Measurements from ENCODE around the gene HAUS2.
"Not testable (repeated sequence)": the region's sequence is repeated elsewhere in the genome, so short reads cannot be mapped to it uniquely, and the experiment has no call there.

Gene HAUS2

DNA sequence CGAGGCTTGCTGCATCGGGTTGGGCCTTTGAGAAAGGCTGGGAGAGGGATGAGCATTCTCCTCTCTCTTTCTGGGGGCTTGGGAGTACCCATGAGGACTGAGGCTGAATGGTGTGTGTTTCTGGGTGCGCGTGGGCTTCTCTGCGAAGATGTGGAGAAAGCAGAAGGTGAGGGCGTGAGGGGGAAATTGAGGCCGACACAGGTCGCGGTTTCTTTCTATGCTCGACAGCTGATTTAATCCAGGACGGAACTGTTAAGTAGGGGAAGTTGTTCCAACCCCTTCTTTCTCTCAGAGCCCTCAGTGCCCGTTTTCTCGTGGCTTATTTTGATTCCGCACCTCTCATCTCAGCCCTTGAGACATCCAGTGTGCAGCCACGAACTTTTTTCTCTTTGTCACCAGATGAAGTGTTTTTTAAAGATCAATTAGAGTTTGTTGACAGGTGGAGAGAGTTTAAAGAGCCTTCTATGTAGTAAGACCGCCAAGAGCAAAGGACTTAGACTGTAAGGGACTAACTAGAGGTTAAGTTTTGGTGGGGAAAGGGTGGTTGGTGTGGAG, 27.5 kb downstream of the HAUS2 start:
- DNase-seq, result no peak

DNA sequence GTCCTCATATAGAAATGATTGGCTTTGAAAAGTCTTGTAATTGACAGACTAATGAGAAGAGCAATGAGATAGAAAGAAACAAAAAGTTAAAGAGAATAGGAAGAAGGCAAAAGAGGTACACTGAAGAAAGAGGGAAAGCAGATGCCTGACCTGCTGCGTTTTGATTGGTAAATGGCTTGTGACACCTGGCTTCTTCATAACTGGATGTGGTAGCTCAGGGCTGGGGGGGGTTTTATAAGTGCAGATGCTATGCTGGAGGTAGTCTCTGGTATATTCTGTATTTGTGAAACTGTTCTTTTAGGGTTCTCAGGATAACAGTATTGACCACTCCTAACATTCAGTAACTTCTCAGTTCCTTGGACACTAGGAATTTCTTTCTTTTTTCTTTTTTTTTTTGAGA, 28.1 kb downstream of the HAUS2 start:
- DNase-seq, result no peak

DNA sequence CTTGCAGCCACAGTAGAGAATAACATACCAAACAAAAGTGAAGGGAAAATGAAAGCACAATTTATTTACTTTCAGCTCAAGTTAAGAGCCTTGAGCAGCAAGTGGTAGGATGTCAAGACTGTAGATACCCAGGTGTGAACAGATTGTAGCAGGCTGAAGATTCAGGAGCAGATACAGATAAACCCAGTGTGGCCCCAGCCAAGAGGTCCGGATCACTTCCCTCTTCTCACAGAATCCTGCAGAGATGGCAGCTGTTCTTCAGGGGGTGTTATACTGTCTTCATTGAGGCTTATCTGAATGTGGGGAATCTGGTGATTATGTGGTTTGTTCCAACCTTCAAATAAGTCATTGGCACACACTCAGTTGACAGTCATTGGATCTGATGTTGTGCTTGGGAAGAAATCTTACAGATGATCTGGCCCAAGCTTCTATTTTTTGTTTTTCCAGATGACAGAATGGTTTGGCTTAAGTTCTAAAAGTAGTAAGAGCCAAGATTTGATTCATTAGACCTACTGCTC, 28.9 kb downstream of the HAUS2 start:
- no peak for DNase-seq

DNA sequence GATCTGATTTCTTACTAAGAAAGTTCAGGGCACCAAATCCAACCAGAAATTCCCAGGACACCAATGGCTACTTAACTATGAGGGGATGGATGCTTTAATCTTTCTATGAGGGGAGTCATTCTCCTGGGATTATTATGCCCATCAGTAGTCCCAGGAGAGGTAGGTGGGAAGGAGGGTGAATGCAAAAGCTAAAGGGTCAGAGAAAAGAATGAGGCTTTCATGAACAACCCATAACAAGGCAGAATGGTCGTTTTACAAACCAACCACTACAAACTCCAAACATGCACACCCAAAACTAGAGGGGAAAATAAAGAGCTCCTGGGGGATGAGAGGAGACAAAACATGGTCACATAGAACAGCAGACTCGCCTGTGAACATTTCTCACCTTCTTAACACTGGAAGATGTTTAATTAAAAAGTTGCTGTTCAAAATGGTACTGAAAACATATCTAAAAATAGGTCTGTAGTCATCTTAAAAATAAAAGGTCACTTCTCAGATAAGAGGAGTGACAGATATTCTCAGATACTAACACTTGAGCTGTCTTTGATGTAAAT, 30.4 kb downstream of the HAUS2 start:
- no peak for DNase-seq

DNA sequence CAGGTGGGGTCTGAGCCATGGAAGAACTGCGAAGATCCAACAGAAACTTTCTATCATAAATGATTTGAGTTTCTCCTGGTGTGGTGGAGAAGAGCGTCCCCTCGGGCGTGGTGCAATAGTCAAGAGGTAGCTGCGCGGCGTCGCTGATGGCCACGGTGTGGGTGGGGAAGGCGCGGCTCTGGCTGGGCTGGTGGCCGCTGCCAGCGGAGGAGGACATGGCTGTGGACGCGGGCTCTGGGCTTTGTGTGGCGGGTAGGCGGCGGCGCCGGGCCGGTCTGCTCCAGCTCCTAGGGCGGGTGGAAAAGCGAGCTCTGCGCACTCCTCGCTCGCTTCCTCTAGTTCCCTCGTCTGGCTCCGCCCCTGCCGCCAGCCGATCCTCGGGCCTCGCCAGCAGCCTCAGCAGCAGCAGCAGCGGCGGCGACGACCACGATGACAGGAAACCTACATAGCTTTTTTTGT, 32.7 kb downstream of the HAUS2 start:
- DNase-seq, result peak; percentile 57

DNA sequence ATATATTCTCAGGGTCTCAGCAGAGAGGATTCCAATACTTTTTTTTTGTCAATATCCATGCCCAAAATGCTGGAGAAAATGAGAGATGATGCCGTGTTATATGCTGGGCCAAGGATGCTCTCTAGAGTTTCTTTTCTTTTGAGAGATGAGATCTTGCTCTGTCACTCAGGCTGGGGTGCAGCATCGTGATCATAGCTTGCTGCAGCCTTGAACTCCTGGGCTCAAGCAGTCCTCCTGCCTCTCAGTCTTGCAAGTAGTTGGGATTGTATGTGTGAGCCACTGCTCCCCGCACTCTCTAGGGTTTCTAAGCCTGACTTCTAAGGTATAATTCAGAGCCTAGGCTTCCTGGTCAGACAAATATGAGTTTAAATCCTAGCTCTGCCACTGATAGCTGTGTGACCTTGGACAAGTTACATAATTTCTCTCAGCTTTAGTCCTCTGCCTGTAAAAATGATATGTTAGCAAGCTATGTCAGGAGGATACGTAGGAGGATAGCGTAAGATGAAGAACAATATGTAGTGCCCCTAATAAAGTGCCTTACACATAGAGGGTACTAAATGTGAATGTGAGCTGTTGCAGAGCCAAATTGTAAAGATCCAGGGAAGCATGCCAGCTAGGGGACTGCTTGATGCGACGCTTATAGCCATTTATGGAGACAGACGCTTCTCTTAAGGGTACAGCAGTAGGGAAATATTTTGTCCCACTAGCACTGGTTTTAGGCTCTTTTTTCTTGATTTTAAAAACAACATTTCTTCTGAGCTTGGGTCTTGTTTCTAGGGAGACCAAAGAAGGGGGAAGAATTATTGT, 34.1 kb downstream of the HAUS2 start:
- DNase-seq, result no peak

DNA sequence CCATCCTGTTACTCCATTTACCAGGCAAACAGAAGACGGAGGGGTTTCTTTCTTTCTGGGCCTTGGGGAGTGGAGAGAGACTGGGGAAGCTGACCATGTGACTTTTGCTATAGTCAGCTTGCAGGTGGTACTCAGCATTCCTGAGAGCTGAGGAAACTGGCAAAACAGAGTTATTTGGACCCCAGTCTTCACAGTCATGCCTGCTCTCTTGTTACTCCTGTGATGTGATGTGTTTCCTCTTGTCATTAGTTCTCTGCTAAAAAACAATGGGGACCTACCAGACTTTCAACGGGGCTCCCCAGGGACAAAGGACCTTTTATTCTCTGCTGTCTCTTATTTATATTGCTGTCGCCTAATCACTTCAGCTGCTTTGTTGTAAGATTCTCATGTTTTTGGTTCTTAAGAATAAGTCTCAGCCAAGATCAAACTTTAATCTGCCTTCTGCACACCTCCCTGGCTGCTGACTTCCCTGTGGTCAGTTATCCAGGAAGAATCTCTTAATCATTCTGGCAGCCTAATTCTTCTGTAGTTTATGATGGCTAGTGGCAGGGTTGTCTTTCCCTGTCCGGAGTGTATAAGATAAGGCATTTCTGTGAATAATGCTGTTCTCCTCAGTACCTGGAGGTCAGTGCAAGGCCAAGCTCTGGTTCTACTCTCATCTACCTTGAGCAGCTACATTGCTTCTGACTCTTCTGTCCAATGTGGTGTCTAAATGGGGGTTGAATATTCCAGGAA, 35.6 kb downstream of the HAUS2 start:
- DNase-seq, result no peak

DNA sequence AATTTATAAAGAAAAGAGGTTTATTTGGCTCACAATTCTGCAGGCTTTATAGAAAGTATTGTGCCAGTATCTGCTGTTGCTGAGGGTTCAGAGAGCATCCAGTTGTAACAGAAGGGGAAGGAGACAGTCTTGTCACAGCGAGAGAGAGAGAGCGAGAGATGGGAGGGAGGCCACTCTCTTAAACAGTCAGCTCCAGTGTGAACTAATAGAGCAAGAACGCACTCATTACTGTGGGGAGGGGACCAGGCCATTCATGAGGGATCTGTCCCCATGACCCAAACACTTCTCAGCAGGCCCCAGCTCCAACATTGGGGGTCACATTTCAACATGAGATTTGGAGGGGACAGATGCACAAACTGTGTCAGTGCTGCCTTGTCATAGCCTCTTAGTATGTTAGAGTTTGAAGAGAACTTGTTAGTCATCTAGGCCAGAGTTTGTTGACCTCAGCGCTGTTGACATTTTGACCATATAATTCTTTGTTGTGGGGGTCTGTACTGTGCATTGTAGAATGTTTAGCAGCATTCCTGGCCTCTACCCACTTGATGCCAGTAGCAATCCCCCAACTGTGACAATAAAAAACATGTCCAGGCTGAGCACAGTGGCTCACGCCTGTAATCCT, 42.1 kb downstream of the HAUS2 start:
- no peak for DNase-seq

DNA sequence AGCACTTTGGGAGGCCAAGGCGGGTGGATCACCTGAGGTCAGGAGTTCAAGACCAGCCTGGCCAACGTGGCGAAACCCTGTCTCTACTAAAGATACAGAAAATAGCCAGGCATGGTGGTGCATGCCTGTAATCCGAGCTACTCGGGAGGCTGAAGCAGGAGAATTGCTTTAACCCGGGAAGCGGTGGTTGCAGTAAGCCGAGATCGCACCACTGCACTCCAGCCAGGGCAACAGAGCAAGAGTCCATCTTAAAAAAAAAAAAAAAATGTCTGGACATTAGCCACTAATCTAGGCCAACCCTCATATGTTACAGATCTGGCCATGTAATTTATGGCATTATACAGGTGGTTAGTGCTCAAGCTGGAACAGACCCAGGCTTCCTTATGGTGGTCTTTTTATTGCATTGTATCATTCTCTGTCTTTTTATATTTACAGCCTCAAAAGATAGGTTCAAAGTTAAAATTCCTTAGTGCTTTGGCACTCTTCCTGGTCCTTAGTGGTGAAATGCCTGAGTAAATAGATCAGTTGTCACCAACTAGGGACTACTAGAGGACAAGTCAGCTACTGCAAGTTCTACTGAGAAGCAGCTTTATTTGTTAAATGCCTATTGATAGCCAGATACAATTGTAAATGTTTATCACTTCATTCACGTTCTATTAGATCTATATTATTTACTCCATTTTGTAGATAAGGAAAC, 42.7 kb downstream of the HAUS2 start:
- no peak for DNase-seq

DNA sequence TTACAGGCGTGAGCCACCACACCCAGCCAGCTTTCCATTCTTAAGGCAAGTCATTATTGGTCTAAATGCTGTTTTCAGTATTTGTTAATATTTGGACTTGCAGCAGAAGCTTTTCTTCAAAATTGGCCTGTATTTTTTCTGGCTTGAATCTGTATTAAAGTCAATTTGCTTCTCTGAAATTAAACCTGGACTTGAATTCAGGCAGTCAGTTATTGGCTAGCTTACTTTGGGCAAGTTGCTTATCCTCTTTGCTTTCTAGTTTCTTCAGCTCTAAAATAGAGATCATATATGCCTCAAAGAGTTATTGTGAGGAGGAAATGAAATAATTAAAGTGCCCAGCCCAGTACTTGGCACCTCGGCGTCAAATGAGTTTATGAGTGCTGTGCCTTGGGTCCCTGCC, 44.1 kb downstream of the HAUS2 start:
- no peak for DNase-seq

DNA sequence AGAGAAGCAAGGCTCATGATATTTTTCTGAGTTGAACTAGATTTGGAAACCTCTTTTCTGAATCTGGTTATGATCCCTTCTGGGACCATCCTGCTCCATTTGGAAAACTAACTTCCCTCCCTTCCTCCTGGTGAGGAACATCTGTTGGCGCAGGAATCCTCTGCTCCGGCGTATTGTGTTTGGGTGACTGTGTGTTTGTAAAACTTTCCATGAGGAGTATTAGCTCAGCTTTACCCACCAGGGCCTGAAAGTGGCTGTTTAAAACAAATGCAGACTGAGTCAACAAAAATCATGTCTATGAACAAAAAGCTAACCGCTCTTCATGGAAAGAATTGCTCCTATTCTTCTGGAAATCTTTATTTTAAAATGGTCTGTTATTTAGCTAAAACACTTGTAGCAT, 44.5 kb downstream of the HAUS2 start:
- DNase-seq, result no peak

DNA sequence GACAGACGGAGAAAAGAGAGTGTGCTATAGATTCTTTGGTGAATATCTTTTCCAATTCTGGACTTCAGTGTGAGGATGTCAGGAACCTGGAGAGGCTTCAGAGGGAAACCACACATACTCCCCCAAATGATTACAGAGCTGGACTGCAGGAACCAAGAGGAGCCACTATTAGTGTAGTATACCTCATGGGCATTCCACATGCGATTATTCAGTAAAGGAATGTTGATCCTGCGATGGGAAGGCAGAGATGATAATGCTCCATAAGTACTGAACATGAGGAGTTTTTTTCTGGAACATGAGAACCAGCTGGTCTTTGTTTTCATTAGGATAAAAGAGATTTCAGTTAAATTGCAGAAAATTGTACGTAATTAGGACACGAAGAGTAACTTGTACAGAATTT, 45.5 kb downstream of the HAUS2 start:
- DNase-seq, result no peak

DNA sequence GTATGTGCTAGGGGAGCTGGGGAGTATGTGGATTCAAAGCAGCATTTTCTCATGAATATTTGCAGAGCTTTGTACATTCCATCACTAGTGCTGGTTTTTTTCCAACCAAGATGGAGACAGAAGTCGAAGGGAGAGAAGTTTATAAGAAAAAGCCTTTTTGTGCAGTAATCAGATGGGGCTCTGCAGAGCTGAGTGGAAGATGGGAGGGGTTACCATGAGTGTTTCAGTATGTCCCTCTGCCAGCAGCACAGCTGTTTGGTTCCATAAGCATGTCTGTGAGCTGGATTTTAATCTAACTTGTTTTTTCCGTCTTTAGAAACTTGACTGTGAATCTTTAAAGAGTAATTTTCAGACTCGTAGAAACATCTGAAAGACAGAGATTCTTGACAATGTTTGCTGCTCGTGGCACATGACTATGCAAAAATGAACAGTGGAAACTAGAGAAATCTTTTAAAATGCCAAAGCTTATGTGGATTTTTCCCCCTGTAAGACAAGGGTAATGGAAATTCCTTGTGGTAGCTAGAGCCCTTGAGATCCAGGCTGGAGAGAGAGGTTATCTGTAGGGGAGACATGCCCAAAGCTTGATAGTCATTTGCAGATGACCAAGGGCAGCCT, 47.1 kb downstream of the HAUS2 start:
- no peak for DNase-seq

DNA sequence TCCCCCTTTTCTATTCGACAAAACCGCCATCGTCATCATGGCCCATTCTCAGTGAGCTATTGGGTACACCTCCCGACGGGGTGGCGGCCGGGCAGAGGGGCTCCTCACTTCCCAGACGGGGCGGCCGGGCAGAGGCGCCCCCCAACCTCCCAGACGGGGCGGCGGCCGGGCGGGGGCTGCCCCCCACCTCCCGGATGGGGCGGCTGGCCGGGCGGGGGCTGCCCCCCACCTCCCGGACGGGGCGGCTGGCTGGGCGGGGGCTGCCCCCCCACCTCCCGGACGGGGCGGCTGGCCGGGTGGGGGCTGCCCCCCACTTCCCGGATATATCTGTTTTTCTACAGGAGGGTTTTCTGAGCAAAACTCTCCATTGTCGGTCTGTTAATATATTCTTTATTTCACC, 52.7 kb downstream of the HAUS2 start:
- DNase-seq, result not testable (repeated sequence)

DNA sequence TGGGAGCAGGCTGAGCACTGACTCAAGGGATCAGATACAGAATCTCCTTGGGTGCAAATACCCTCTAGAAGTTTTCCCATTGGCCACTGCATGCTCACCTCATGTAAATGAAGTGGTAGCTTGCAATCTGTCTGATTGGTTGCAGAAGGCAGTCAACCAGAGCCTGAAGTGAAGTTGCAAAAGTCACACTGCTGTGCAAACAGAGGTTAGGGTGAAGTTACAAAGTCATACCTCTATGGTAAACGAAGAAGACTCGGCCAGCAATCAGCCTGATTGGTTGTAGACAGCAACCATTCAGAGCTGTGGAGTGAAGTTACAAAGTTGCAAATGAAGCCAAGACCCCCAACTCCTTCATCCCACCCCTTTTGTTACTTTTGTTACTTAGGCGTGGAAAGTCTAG, 53.9 kb downstream of the HAUS2 start:
- DNase-seq, result no peak

DNA sequence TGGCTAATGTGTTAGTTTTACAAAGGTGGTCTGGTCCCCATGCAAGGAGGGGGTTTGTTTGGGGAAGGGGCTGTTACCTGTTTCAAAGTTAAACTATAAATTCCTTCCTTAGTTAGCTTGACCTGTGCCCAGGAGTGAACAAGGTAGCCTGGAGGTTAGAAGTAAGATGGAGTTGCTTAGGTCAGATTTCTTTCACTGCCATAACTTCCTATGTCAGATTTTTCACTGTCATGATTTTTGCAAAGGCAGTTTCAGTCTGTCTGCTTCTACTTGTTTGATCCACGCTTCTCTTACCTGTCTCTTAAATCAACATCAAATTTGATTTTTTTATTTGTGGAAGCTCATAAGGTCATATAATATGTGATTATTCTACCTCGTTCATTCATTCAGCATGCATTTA, 55.3 kb downstream of the HAUS2 start:
- no peak for DNase-seq

DNA sequence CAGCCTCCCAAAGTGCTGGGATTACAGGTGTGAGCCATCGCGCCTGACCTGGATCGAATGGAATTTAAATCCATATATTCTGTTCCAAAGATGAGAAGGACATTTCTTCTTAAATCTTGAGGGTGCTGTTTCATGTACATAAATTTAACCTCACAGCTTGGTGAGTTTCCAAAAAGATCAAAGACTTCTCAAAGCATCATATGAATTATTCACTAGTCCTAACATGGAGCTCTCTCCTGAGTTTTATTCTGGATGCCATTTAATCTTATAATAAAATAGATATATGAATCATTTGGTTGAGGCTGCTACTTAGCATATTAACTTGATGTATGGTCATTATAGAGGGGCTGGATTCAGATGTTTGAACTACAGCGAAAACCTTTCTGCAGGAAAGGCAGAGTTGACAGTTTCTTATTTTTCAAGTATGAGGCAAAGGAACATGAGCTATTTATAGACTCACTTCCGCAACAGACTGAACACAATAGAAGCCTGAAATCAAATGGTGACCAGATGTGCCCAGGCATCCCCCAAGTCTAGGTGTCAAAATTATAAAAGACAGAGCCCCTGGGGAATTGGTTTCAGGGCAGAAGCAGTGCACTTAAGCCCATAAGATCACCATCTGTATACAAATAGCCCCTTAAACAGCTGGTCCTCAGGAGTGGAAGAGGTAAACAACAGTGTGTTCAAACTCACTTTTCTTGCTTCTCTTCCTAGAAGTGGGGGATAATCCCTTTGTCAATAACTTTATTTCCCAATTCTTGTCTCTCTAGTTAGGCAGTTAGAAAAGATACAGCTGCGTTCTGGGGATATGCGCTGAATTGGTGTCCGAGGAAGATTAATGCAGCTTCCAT, 56.5 kb downstream of the HAUS2 start:
- no peak for DNase-seq

DNA sequence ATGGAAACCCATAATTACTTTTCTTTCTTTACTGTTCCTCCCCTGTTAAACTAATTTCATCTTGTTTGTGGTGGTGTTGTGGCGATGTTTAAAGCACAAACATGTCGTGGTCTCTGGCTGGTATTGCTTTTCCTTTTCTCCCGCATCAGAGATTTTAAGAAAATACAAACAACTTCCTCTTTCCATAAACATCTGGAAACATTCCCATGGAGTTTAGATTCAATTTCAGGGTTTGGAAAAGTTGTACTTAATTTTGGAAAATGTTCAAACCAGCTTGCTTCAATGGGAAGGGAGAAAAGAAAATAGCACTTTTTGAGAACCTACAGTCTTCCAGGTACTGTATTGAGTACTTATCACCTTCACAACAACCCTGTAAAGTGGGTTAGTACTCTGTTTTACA, 57.2 kb downstream of the HAUS2 start:
- no peak for DNase-seq

DNA sequence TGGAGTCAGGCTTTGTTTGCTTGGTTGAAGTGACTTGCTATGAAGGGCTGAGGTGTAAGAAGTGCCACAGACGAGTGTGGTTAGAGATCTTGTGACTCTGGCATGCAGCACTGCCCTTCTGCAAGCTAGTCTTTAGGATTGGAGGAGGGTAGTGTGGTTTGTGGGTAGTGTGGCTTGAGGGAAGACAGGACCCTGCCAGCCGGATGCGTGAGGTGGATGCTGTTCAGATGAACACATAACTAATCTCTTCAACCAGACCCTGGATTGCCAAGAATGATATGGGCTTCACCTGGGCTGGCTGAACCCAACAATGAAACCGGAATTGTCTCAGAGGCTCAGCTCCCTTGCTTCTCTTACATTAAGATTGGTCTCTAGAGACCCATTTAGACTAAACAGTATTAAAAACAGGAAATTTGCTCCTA, 59.5 kb downstream of the HAUS2 start:
- DNase-seq, result no peak

DNA sequence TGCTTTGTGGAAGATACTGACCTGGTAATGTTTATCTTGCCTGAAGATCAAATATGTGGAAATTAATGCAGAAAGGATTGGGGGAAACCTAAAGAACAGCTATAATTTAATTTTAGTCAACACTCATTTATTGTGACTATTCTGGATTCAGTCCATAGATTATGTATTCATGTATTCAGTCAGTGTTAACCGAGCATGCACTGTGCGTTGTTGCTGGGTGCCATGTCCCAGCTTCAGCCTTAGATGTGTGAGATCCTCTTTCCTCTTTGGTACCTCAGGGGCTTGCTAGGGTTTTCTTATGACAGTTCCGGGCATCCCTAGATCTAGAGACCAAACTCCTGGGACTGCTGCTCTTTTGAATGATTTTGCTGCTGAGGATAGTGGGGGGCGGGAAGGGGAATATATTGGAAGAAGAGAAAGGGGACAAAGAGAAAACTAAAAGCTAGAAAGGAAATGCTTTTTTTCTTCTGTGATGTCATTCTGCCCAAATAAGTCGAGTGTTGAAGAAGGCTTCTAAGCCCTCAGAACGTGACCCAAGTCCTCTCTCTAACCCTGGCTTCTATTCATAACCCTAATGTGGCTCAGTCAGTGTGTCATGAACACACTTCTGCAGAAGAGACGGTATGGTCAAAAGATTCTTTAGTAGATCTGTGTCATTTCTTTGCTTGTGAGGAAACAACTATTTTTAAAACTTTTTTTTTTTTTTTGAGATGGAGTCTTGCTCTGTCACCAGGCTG, 60.3 kb downstream of the HAUS2 start:
- no peak for DNase-seq
